Stimulated activated CD4-positive, alpha-beta T cell treated with anti-CD3 and anti-CD28 coated beads, Interleukin-15, amount 100 ng/mL, for 1 hour (primary cell): ENCODE results near the gene RANBP9.

Experiments
- DNase-seq, 2 donors: peaks; one replicate each; pipeline ENCODE4 v3.0.0-alpha.2; 2020; ENCODE audit warnings: low read depth in 1 of 2, low spot score in 1 of 2

RANBP9 gene

GRCh38 chr6:13572240-13572639 is 139.4 kb downstream of the RANBP9 start:
- no peak for DNase-seq
